Loucy (cell line): ENCODE measurements around the gene FKBP4.

Experiments
- H2AFZ ChIP-seq: fragments of 200-600 bp; sonication (generic); 2 replicates; pipeline ENCODE4 v1.6.0; 2016; ENCODE audit warnings: antibody characterized with exemption, mild to moderate bottlenecking, low read length, moderate library complexity
- H3F3A ChIP-seq: fragments of 200-600 bp; 2 replicates; pipeline ENCODE4 v1.6.0; 2016; ENCODE audit warnings: antibody characterized with exemption, low read depth, mild to moderate bottlenecking
- H3K27me3 ChIP-seq: fragments of 200-600 bp; sonication (generic); 2 replicates; pipeline ENCODE4 v1.6.1; 2014; ENCODE audit warnings: low read length, mild to moderate bottlenecking; ENCODE audit not compliant: insufficient read depth, poor library complexity, severe bottlenecking
- H3K36me3 ChIP-seq: fragments of 200-600 bp; sonication (generic); 2 replicates; pipeline ENCODE4 v1.6.1; 2016; ENCODE audit warnings: low read length; ENCODE audit not compliant: insufficient read depth
- H3K4me1 ChIP-seq: fragments of 200-600 bp; sonication (generic); 2 replicates; pipeline ENCODE4 v1.5.1; 2014; ENCODE audit warnings: low read length, mild to moderate bottlenecking; ENCODE audit not compliant: insufficient read depth, poor library complexity, severe bottlenecking
- H3K4me2 ChIP-seq: fragments of 200-600 bp; sonication (generic); 2 replicates; pipeline ENCODE4 v1.6.0; 2014; ENCODE audit warnings: antibody characterized with exemption, low read length, low read depth, mild to moderate bottlenecking; ENCODE audit not compliant: poor library complexity, severe bottlenecking
- H3K4me3 ChIP-seq: fragments of 200-600 bp; sonication (generic); 2 replicates; pipeline ENCODE4 v1.5.1; 2014; ENCODE audit warnings: low read length, mild to moderate bottlenecking, mixed read lengths; ENCODE audit not compliant: poor library complexity, severe bottlenecking
- H3K79me2 ChIP-seq: fragments of 200-600 bp; sonication (generic); 2 replicates; pipeline ENCODE4 v1.6.1; 2014; ENCODE audit warnings: low read length; ENCODE audit not compliant: insufficient read depth
- H3K9ac ChIP-seq: fragments of 200-600 bp; sonication (generic); 2 replicates; pipeline ENCODE4 v1.6.0; 2014; ENCODE audit warnings: mild to moderate bottlenecking, low read depth, low read length, moderate library complexity; ENCODE audit not compliant: poor library complexity, severe bottlenecking
- H3K9me2 ChIP-seq: fragments of 200-600 bp; sonication (generic); replicated peaks from 2 replicates; pipeline ENCODE4 v1.6.1; 2016; ENCODE audit warnings: low read depth, low read length, mixed read lengths
- H3K9me3 ChIP-seq: fragments of 200-600 bp; sonication (generic); 2 replicates; pipeline ENCODE4 v1.6.1; 2014; ENCODE audit warnings: mild to moderate bottlenecking, antibody characterized with exemption, low read length, low read depth; ENCODE audit not compliant: insufficient read depth
- H4K20me1 ChIP-seq: fragments of 200-600 bp; sonication (generic); 2 replicates; pipeline ENCODE4 v1.6.0; 2014; ENCODE audit warnings: antibody characterized with exemption, low read length, mild to moderate bottlenecking; ENCODE audit not compliant: insufficient read depth, poor library complexity, severe bottlenecking
- EZH2phosphoT487 ChIP-seq: fragments of 200-600 bp; IDR thresholded peaks from 2 replicates; pipeline ENCODE4 v1.6.1; 2018; ENCODE audit warnings: antibody characterized with exemption, mild to moderate bottlenecking, moderate library complexity, borderline replicate concordance
- TF ChIP-seq, protein P1 (sequence below): fragments of 200-600 bp; sonication (generic); conservative IDR thresholded peaks from 2 replicates; pipeline ENCODE4 v1.5.1; 2014; ENCODE audit warnings: mild to moderate bottlenecking, antibody characterized with exemption, low read length

FKBP4 gene

GRCh38 chr12:2833327-2833726 is 38.6 kb downstream of the FKBP4 start:
- Histone ChIP-seq H3F3A (no peaks in the 10 kb centered on the region), H3K9ac (no peak overlapping the region), H3K4me2 (no peak overlapping the region), H3K9me2 (no peaks in the 10 kb centered on the region), H2AFZ (no peak overlapping the region), H3K4me3 (no peak overlapping the region), H3K9me3 (no peaks in the 10 kb centered on the region), H4K20me1 (no peaks in the 10 kb centered on the region), H3K4me1 (no peaks in the 10 kb centered on the region), H3K79me2 (no peaks in the 10 kb centered on the region), H3K36me3 (no peaks in the 10 kb centered on the region), H3K27me3 (no peaks in the 10 kb centered on the region)
- TF ChIP-seq EZH2phosphoT487, result no peak
- TF ChIP-seq, protein P1, sequence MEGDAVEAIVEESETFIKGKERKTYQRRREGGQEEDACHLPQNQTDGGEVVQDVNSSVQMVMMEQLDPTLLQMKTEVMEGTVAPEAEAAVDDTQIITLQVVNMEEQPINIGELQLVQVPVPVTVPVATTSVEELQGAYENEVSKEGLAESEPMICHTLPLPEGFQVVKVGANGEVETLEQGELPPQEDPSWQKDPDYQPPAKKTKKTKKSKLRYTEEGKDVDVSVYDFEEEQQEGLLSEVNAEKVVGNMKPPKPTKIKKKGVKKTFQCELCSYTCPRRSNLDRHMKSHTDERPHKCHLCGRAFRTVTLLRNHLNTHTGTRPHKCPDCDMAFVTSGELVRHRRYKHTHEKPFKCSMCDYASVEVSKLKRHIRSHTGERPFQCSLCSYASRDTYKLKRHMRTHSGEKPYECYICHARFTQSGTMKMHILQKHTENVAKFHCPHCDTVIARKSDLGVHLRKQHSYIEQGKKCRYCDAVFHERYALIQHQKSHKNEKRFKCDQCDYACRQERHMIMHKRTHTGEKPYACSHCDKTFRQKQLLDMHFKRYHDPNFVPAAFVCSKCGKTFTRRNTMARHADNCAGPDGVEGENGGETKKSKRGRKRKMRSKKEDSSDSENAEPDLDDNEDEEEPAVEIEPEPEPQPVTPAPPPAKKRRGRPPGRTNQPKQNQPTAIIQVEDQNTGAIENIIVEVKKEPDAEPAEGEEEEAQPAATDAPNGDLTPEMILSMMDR, result no peak

GRCh38 chr12:2833810-2834209 is 39.0 kb downstream of the FKBP4 start:
- Histone ChIP-seq H3K79me2 (no peaks in the 10 kb centered on the region), H3K36me3 (no peaks in the 10 kb centered on the region), H3K4me1 (no peaks in the 10 kb centered on the region), H3F3A (no peaks in the 10 kb centered on the region), H3K4me2 (no peak overlapping the region), H3K9me2 (no peaks in the 10 kb centered on the region), H2AFZ (no peak overlapping the region), H3K9ac (no peak overlapping the region), H3K27me3 (no peaks in the 10 kb centered on the region), H3K9me3 (no peaks in the 10 kb centered on the region), H3K4me3 (no peak overlapping the region), H4K20me1 (no peaks in the 10 kb centered on the region)
- TF ChIP-seq, protein P1, result no peak
- TF ChIP-seq EZH2phosphoT487, result no peak

GRCh38 chr12:2834581-2835491 is 40.1 kb downstream of the FKBP4 start, which contains the start of gene NRIP2:
Gene NRIP2, minus strand, starts transcription at chr12:2835035. Its CDS starts 52 bp downstream, at chr12:2834983.
- H3K9ac ChIP-seq, result no peak within 1 kb of the TSS

More at GRCh38 chr12:2834581-2835491, 40.1 kb downstream of the FKBP4 start, which contains the start of gene NRIP2:
- no peaks in the 10 kb centered on the region for H3K9me2 ChIP-seq
- H3K9me3 ChIP-seq, result no peaks in the 10 kb centered on the region
- TF ChIP-seq EZH2phosphoT487, result no peak
- TF ChIP-seq, protein P1, result no peak
- H3K4me3 ChIP-seq, result no peak within 1 kb of the TSS
- H3K36me3 ChIP-seq, result no peaks in the 10 kb centered on the region
- no peaks in the 10 kb centered on the region for H3K4me1 ChIP-seq
- no peaks in the 10 kb centered on the region for H3K27me3 ChIP-seq
- H2AFZ ChIP-seq, result no peak within 1 kb of the TSS
- H3F3A ChIP-seq, result no peaks in the 10 kb centered on the region
- no peak within 1 kb of the TSS for H3K4me2 ChIP-seq
- H4K20me1 ChIP-seq, result no peaks in the 10 kb centered on the region
- no peaks in the 10 kb centered on the region for H3K79me2 ChIP-seq
